ENCODE measurements around the gene TTLL9. TPM values are rescaled to one million over a fixed set of nuclear protein-coding genes. Genes with fewer than 3 reads are reported as not detected.

Gene TTLL9
- total and polyA plus RNA-seq, 10 of the 15 experiments (the other 5 are each of a cell fraction or from before 2014, with no cell fraction given): 0.03 to 0.77 (median 0.11) TPM; not detected in 2

DNA sequence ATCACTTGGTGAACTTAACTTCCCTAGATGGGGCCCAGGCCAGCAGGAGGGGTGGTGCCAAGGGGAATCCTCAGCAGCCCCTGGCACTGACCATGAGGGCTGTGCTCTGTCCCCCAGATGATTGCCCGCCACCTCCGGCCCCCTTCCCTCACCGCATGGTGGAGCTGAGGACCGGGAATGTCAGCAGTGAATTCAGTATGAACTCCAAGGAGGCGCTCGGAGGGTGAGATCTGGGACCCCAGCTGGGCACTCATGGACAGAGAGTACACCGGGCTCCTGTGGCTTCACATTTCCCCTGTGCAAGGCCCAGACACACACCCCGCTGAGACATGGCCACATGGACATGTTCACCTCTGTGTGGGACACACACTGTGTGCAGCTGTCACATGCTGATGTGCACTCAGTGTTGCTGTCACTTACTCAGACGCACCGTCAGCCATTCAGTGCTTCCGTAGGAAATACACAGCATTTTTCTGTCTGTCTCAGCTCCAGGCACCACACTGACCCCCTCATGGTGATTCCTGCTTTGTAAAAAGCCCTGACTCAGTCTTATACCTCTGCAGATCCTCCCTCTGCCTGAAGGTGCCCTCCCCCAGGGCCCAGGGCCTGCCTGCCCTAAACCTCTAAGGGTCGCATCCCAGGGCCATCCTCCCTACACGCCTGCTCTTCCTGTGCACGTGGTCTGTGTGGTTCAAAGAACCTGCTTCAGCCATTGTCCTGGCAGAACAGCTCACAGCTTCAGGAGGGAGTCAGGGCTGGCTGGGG lies 46.9 kb upstream of the TTLL9 start:
- no peaks in the 10 kb centered on the region for H4K20me1 ChIP-seq (ENCODE audit: control insufficient read depth, insufficient read depth)
- RAD21 ChIA-PET (ENCODE audit: unreplicated experiment): interaction anchor here (0.5 to 4.1 kb wide), 12 partner anchors 10 to 323 kb away, joined by 3 to 25 read pairs (median 4); partner anchors contain the start of genes FOXS1 and PDRG1
- no peak overlapping the region for H2AFZ ChIP-seq (ENCODE audit: control insufficient read depth, low read depth, low read length)
- SMC1A ChIA-PET (ENCODE audit: uncharacterized antibody, unreplicated experiment): interaction anchor here (0.6 to 2.6 kb wide), 15 partner anchors 12 to 305 kb away, joined by 3 to 17 read pairs (median 4); partner anchors contain the start of gene PDRG1
- no peaks in the 10 kb centered on the region for H3K36me3 ChIP-seq (ENCODE audit: control insufficient read depth in 2 of 2, insufficient read depth in 2 of 2, low read length in 1 of 2)
- FAIRE-seq (no peak), ATAC-seq (no peak; the same call in 1 of the 3 replicates), DNase-seq (ENCODE audit: low read depth, low spot score) (no peak)
- no peaks in the 10 kb centered on the region for H3K27me3 ChIP-seq (replicated peaks in 1 of 2; ENCODE audit: control insufficient read depth in 2 of 2, insufficient read depth in 2 of 2, low read length in 1 of 2)
- H3K27ac ChIP-seq (ENCODE audit: control insufficient read depth, insufficient read depth): no peak overlapping the region
- intact Hi-C loops (cut with micrococcal nuclease; ENCODE audit: unreplicated experiment): loop anchor here (2.0 kb wide), 2 partner anchors 207 to 269 kb away; no protein-coding TSS in a partner anchor
- H3K4me1 ChIP-seq (ENCODE audit: control insufficient read depth, insufficient read depth, low read length): no peaks in the 10 kb centered on the region
- WGBS (ENCODE audit: insufficient coverage, insufficient replicate concordance, low lambda C conversion rate, missing lambda C conversion rate): 63% methylated on average over 14 of the region's 14 CpGs
- CTCF ChIA-PET: interaction anchor here (0.6 to 8.8 kb wide), 37 partner anchors 10 to 1033 kb away, joined by 3 to 109 read pairs (median 4); partner anchors contain the start of genes FOXS1 and PDRG1
- H3K4me2 ChIP-seq (ENCODE audit: control insufficient read depth, insufficient read depth): no peak overlapping the region
- H3K4me3 ChIP-seq: no peak overlapping the region
- in situ Hi-C loops (cut with MboI): loop anchor here (10.0 kb wide), 1 partner anchor 831 kb away; no protein-coding TSS in a partner anchor
- TF ChIP-seq, protein P1, sequence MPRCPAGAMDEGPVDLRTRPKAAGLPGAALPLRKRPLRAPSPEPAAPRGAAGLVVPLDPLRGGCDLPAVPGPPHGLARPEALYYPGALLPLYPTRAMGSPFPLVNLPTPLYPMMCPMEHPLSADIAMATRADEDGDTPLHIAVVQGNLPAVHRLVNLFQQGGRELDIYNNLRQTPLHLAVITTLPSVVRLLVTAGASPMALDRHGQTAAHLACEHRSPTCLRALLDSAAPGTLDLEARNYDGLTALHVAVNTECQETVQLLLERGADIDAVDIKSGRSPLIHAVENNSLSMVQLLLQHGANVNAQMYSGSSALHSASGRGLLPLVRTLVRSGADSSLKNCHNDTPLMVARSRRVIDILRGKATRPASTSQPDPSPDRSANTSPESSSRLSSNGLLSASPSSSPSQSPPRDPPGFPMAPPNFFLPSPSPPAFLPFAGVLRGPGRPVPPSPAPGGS (IDR thresholded peaks at IDR 0.05; ENCODE audit: borderline replicate concordance, insufficient read depth, low read depth, low read length, poor library complexity, severe bottlenecking): peak; percentile 49
- TF ChIP-seq RCOR1 (conservative IDR thresholded peaks at IDR 0.05; ENCODE audit: low read depth, low read length): no peak
- no peak overlapping the region for H3K9ac ChIP-seq (ENCODE audit: control insufficient read depth, insufficient read depth, low read length)
- POLR2A ChIA-PET: interaction anchor here (1.0 kb wide), 1 partner anchor 10 kb away, joined by 3 read pairs; no protein-coding TSS in a partner anchor
- no TSS peak for BruUV-seq (replicated peaks)
- H3K9me3 ChIP-seq (replicated peaks; ENCODE audit: control insufficient read depth, insufficient read depth, low read length): no peaks in the 10 kb centered on the region
- H3K79me2 ChIP-seq (ENCODE audit: control insufficient read depth, insufficient read depth, low read length): no peaks in the 10 kb centered on the region
